Measurements from ENCODE around the gene QDPR.

The QDPR gene

DNA sequence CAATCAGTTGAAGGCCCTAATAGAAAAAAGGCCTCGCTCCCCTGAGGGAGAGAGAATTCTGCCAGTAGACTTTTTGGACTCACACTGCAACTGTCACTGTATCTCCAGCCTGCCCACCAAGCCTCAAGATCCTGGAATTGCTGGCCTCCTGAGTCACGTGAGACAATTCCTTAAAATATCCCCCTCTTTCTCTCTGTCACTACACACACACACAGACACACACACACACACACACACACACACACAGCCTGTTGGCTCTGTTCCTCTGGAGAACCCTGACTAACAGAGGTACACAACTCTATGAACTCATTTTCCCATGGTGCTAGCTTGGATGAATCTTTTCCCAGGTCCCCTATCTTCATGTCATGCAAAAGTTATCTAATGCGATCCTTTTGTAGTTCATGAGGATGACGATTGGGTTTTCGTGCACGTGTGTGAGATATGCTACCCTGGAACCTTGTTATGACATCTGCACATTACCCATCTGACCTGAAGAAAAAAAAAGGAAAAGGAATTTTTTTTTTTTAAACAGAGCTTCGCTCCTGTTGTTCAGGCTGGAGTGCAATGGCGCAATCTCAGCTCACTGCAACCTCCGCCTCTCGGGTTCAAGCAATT, 16.8 kb upstream of the QDPR start:
- TF ChIP-seq GABPA (IDR thresholded peaks at IDR 0.05; ENCODE audit: low read depth): no peak
- TF ChIP-seq, protein P1, sequence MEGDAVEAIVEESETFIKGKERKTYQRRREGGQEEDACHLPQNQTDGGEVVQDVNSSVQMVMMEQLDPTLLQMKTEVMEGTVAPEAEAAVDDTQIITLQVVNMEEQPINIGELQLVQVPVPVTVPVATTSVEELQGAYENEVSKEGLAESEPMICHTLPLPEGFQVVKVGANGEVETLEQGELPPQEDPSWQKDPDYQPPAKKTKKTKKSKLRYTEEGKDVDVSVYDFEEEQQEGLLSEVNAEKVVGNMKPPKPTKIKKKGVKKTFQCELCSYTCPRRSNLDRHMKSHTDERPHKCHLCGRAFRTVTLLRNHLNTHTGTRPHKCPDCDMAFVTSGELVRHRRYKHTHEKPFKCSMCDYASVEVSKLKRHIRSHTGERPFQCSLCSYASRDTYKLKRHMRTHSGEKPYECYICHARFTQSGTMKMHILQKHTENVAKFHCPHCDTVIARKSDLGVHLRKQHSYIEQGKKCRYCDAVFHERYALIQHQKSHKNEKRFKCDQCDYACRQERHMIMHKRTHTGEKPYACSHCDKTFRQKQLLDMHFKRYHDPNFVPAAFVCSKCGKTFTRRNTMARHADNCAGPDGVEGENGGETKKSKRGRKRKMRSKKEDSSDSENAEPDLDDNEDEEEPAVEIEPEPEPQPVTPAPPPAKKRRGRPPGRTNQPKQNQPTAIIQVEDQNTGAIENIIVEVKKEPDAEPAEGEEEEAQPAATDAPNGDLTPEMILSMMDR (IDR thresholded peaks at IDR 0.05; ENCODE audit: insufficient read depth, low read length): no peak
- TF ChIP-seq POLR2AphosphoS5 (IDR thresholded peaks at IDR 0.05; ENCODE audit: low read depth): no peak
- TF ChIP-seq, protein P2, sequence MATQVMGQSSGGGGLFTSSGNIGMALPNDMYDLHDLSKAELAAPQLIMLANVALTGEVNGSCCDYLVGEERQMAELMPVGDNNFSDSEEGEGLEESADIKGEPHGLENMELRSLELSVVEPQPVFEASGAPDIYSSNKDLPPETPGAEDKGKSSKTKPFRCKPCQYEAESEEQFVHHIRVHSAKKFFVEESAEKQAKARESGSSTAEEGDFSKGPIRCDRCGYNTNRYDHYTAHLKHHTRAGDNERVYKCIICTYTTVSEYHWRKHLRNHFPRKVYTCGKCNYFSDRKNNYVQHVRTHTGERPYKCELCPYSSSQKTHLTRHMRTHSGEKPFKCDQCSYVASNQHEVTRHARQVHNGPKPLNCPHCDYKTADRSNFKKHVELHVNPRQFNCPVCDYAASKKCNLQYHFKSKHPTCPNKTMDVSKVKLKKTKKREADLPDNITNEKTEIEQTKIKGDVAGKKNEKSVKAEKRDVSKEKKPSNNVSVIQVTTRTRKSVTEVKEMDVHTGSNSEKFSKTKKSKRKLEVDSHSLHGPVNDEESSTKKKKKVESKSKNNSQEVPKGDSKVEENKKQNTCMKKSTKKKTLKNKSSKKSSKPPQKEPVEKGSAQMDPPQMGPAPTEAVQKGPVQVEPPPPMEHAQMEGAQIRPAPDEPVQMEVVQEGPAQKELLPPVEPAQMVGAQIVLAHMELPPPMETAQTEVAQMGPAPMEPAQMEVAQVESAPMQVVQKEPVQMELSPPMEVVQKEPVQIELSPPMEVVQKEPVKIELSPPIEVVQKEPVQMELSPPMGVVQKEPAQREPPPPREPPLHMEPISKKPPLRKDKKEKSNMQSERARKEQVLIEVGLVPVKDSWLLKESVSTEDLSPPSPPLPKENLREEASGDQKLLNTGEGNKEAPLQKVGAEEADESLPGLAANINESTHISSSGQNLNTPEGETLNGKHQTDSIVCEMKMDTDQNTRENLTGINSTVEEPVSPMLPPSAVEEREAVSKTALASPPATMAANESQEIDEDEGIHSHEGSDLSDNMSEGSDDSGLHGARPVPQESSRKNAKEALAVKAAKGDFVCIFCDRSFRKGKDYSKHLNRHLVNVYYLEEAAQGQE (IDR thresholded peaks at IDR 0.05; ENCODE audit: insufficient replicate concordance, low read depth): no peak
- no peak for TF ChIP-seq SPI1 (IDR thresholded peaks at IDR 0.05; ENCODE audit: borderline replicate concordance, low read depth)

DNA sequence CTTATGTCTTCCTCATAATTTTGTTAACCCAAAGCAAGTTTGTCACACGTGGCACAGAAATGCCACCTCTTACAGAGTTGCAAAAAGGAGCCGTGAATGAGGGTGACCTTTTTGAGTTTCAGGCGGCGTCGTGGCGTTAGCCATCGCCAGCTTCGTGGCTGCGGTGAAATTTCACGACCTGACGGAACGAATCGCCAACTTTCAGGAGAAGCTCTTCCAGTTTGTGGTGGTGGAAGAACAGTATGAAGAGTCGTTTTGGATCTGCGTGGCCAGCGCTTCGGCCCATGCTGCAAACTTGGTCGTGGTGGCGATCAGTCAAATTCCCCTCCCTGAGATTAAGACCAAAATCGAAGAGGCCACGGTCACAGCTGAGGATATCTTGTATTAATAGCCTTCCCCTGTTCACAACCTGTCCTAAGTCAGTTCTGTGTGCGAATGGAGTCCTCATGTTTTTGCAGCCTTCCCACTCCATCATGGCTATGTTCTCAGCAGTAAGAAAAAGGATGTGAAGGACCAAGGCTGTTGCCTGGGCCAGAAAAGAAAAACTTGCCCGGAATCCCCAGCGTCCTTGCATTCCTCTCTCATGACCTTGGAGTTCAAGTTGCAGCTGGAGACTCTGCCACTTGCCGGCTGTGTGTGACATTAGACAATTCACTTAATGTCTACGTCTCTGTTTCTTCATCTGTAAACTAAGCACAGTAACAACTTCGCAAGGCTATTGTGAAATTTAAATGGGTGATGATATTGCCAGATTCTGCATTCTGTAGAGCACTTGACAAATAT, 15.0 kb upstream of the QDPR start:
- no peak overlapping the region for H3K27ac ChIP-seq (replicated peaks)
- no peaks in the 10 kb centered on the region for H3K27me3 ChIP-seq (ENCODE audit: insufficient read depth, poor library complexity, severe bottlenecking)
- TF ChIP-seq SPI1 (IDR thresholded peaks at IDR 0.05; ENCODE audit: borderline replicate concordance, low read depth) (no peak), POLR2AphosphoS5 (IDR thresholded peaks at IDR 0.05; ENCODE audit: low read depth) (no peak), GABPA (IDR thresholded peaks at IDR 0.05; ENCODE audit: low read depth) (no peak)
- TF ChIP-seq, protein P1 (IDR thresholded peaks at IDR 0.05; ENCODE audit: insufficient read depth, low read length): no peak
- TF ChIP-seq, protein P2 (IDR thresholded peaks at IDR 0.05; ENCODE audit: insufficient replicate concordance, low read depth): no peak
- DNase-seq (ENCODE audit: low read depth in 1 of 2, low spot score in 1 of 2): no peak
- no peak overlapping the region for H3K4me3 ChIP-seq (replicated peaks; ENCODE audit: insufficient read depth, low read length)

More for the DNA sequence above, 16.8 kb upstream of the QDPR start:
- Histone ChIP-seq H3K4me3 (replicated peaks; ENCODE audit: insufficient read depth, low read length) (no peak overlapping the region), H3K27me3 (ENCODE audit: insufficient read depth, poor library complexity, severe bottlenecking) (no peaks in the 10 kb centered on the region), H3K27ac (replicated peaks) (no peak overlapping the region)
- no peak for DNase-seq (ENCODE audit: low read depth in 1 of 2, low spot score in 1 of 2)

DNA sequence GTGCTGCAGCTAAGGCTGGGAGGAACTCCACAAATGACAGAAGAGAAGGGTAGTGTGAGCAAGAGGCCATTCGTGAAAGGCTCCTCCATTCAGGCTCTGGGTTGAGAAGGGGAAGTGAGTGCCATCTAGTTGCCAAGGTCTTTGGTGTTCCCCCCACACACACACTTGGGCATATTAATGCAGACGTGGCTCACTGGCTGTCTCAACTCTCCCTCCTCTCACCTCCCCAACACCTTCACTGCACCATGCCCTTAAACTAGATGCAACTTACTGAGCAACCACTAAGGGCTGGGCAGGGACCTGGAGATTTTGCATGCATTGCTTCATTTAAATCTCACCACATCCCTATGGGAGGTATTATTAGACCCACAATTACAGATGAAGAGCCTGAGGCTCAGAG, 11.8 kb upstream of the QDPR start:
- DNase-seq (ENCODE audit: low read depth in 1 of 2, low spot score in 1 of 2): peak in 1 of 2 experiments; percentile 27
- H3K4me3 ChIP-seq (replicated peaks; ENCODE audit: insufficient read depth, low read length): no peak overlapping the region
- no peak overlapping the region for H3K27ac ChIP-seq (replicated peaks)
- TF ChIP-seq POLR2AphosphoS5 (IDR thresholded peaks at IDR 0.05; ENCODE audit: low read depth): no peak
- peak; percentile 68; the same call in 1 of the 2 replicates for TF ChIP-seq SPI1 (IDR thresholded peaks at IDR 0.05; ENCODE audit: borderline replicate concordance, low read depth)
- H3K27me3 ChIP-seq (ENCODE audit: insufficient read depth, poor library complexity, severe bottlenecking): no peaks in the 10 kb centered on the region

DNA sequence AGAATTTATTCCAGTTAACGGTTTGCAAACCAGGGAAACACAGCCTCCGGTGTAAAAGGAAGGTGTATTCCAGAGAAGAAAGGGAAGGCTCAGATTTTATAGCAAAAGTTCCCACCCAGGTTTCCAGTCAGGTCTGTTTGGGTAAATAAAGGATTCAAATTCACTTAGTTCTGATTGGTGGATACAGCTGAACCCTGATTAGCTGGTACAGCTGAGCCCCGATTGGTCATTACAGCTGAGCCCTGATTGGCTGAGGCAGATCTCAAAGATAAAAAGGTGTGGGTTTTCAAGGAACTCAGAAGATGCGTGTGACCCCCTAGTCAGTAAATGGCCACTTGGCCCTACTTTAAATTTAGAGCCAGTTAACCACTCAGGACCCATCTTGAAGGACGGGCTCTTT, 9.7 kb upstream of the QDPR start:
- Histone ChIP-seq H3K4me3 (replicated peaks; ENCODE audit: insufficient read depth, low read length) (no peak overlapping the region), H3K27ac (replicated peaks) (no peak overlapping the region), H3K27me3 (ENCODE audit: insufficient read depth, poor library complexity, severe bottlenecking) (no peaks in the 10 kb centered on the region)
- DNase-seq (ENCODE audit: low read depth in 1 of 2, low spot score in 1 of 2): no peak
- TF ChIP-seq, protein P2 (IDR thresholded peaks at IDR 0.05; ENCODE audit: insufficient replicate concordance, low read depth): no peak
- TF ChIP-seq GABPA (IDR thresholded peaks at IDR 0.05; ENCODE audit: low read depth) (no peak), SPI1 (IDR thresholded peaks at IDR 0.05; ENCODE audit: borderline replicate concordance, low read depth) (no peak), POLR2AphosphoS5 (IDR thresholded peaks at IDR 0.05; ENCODE audit: low read depth) (no peak)
- TF ChIP-seq, protein P1 (IDR thresholded peaks at IDR 0.05; ENCODE audit: insufficient read depth, low read length): no peak
